Endothelial cell of umbilical vein (primary cell): ENCODE measurements around the gene U2AF2. TPM values are rescaled to one million over a fixed set of nuclear protein-coding genes. Genes with fewer than 3 reads are reported as not detected.
"Not testable (repeated sequence)": the region's sequence is repeated elsewhere in the genome, so short reads cannot be mapped to it uniquely, and the experiment has no call there.

Experiments used
- BruUV-seq: library from RNA; stranded (reverse); fragments of 400-500 nt; replicated peaks from 2 replicates; lab custom pipeline; 2021; lab: Mats Ljungman, UMichigan
- CTCF ChIA-PET: fragments of 300-600, 350-600 bp; sonication (Branson Sonifier 250); formaldehyde crosslinking; loops from one replicate; lab custom pipeline; 2021; ENCODE audit warnings: antibody characterized with exemption, inconsistent platforms; lab: Charles Lee
- POLR2A ChIA-PET: fragments of 300-600, 350-600 bp; sonication (Branson Sonifier 250); formaldehyde crosslinking; loops from one replicate; lab custom pipeline; 2021; ENCODE audit warnings: antibody characterized with exemption, inconsistent platforms; lab: Charles Lee
- DNase-seq: peaks from one replicate; pipeline ENCODE4 v3.0.0-alpha.2; 2011; ENCODE audit warnings: low read depth, low spot score
- FAIRE-seq: peaks from 2 replicates; lab custom pipeline; 2011; peaks lifted over from hg19 to GRCh38; lab: Jason Lieb, UNC
- H2AFZ ChIP-seq: 2 replicates; pipeline ENCODE4 v1.6.0; 2012; ENCODE audit warnings: low read depth, low read length, control low read depth, inconsistent platforms
- H3K27ac ChIP-seq: 2 replicates; pipeline ENCODE4 v1.5.1; 2011; ENCODE audit warnings: low read depth, mild to moderate bottlenecking, control low read depth, low read length, moderate library complexity; ENCODE audit not compliant: insufficient read depth
- H3K27me3 ChIP-seq, 2 experiments: 2 replicates each; pipeline versions ENCODE4 v1.6.0 to v1.6.1; 2011; ENCODE audit warnings: low read length in 2 of 2, mixed read lengths in 1 of 2; ENCODE audit not compliant: control insufficient read depth in 2 of 2, insufficient read depth in 2 of 2
- H3K36me3 ChIP-seq, 2 experiments: 2 replicates in 1 of 2; 3 replicates in 1 of 2; pipeline ENCODE4 v1.5.1; 2011; ENCODE audit warnings: low read length in 2 of 2, mild to moderate bottlenecking in 1 of 2, moderate library complexity in 1 of 2; ENCODE audit not compliant: control insufficient read depth in 2 of 2, insufficient read depth in 2 of 2; ENCODE audit errors: extremely low read depth in 1 of 2
- H3K4me1 ChIP-seq: 3 replicates; pipeline ENCODE4 v1.5.1; 2011; ENCODE audit warnings: mild to moderate bottlenecking, low read length; ENCODE audit not compliant: control insufficient read depth, insufficient read depth; ENCODE audit errors: extremely low read depth
- H3K4me2 ChIP-seq: 2 replicates; pipeline ENCODE4 v1.6.1; 2011; ENCODE audit warnings: low read length, control low read depth, mixed read lengths; ENCODE audit not compliant: insufficient read depth
- H3K4me3 ChIP-seq, 3 experiments: fragments of 200-600 bp in 1 of 3; sonication (generic), shearing (Covaris generic) in 1 of 3; replicated peaks in 1 of 3; 2 replicates each; pipeline ENCODE4 v1.5.1; 2011 to 2016; ENCODE audit warnings: control low read depth in 3 of 3, low read length in 3 of 3, mild to moderate bottlenecking in 2 of 3, inconsistent platforms in 1 of 3, low read depth in 1 of 3, moderate library complexity in 1 of 3; ENCODE audit not compliant: insufficient read depth in 1 of 3
- H3K79me2 ChIP-seq: 2 replicates; pipeline ENCODE4 v1.6.0; 2012; ENCODE audit warnings: low read length, inconsistent platforms; ENCODE audit not compliant: control insufficient read depth, insufficient read depth
- H3K9ac ChIP-seq: replicated peaks from 2 replicates; pipeline ENCODE3; 2011; ENCODE audit warnings: low read length, control low read depth; ENCODE audit not compliant: insufficient read depth; ENCODE audit errors: extremely low read depth
- H3K9me1 ChIP-seq: replicated peaks from 3 replicates; pipeline ENCODE4 v1.6.0; 2011; ENCODE audit warnings: mild to moderate bottlenecking, low read length; ENCODE audit not compliant: control insufficient read depth, insufficient read depth; ENCODE audit errors: extremely low read depth
- H3K9me3 ChIP-seq: replicated peaks from 2 replicates; pipeline ENCODE4 v1.5.1; 2012; ENCODE audit warnings: low read length, inconsistent platforms; ENCODE audit not compliant: control insufficient read depth, insufficient read depth
- H4K20me1 ChIP-seq: replicated peaks from 2 replicates; pipeline ENCODE3; 2011; ENCODE audit warnings: mild to moderate bottlenecking, low read length; ENCODE audit not compliant: control insufficient read depth, insufficient read depth; ENCODE audit errors: extremely low read depth
- EZH2 ChIP-seq: IDR thresholded peaks from 2 replicates; pipeline ENCODE4 v1.6.1; 2012; ENCODE audit warnings: borderline replicate concordance, low read depth, mild to moderate bottlenecking, moderate library complexity, low read length, inconsistent platforms; ENCODE audit not compliant: severe bottlenecking
- FOS ChIP-seq: IDR thresholded peaks from 2 replicates; pipeline ENCODE4 v1.6.1; 2011; ENCODE audit warnings: mild to moderate bottlenecking, low read length, moderate library complexity, borderline replicate concordance; ENCODE audit not compliant: insufficient read depth
- GATA2 ChIP-seq: IDR thresholded peaks from 2 replicates; pipeline ENCODE4 v1.7.0; 2011; ENCODE audit warnings: low read depth, mild to moderate bottlenecking, moderate library complexity, mixed read lengths, low read length; ENCODE audit not compliant: insufficient read length, insufficient read depth
- JUN ChIP-seq: IDR thresholded peaks from 2 replicates; pipeline ENCODE4 v1.6.1; 2011; ENCODE audit warnings: borderline replicate concordance, low read depth; ENCODE audit not compliant: insufficient read length, insufficient read depth
- MYC ChIP-seq: IDR thresholded peaks from one replicate; pipeline ENCODE4 v1.6.1; 2011; ENCODE audit warnings: mild to moderate bottlenecking, low read depth, low read length
- POLR2A ChIP-seq: IDR thresholded peaks from 2 replicates; pipeline ENCODE4 v1.6.1; 2012; ENCODE audit warnings: low read depth, mild to moderate bottlenecking, control low read depth, low read length
- POLR2AphosphoS5 ChIP-seq: IDR thresholded peaks from 2 replicates; pipeline ENCODE4 v1.6.1; 2012; ENCODE audit warnings: low read depth, mild to moderate bottlenecking, control low read depth, low read length, moderate library complexity; ENCODE audit not compliant: insufficient read depth
- dilution Hi-C: fragments of 300-500 bp; cut with MboI; formaldehyde crosslinking; loops from one replicate; pipeline ENCODE4 v1.15.0; 2019; ENCODE audit warnings: low sequenced_read_pairs; ENCODE audit not compliant: extremely low pct_ligation_motif_present
- intact Hi-C: fragments of 100-400 bp; cut with micrococcal nuclease; formaldehyde crosslinking; loops from one replicate; pipeline ENCODE4 v1.10.0; 2022
- polyA plus RNA-seq, 4 experiments: library from polyadenylated mRNA; depleted of rRNA in 3 of 4; stranded (reverse) in 3 of 4; unstranded in 1 of 4; fragments of >200 nt; gene quantifications; 2 replicates each; pipeline versions ENCODE4 v1.2.1 to v1.2.3, GENCODE V29; 2011 to 2012; ENCODE audit warnings: missing spikeins in 1 of 4
- total RNA-seq: library from RNA; stranded (reverse); gene quantifications from 2 replicates; pipeline ENCODE4 v1.2.3, GENCODE V29; 2021
- TF ChIP-seq, protein P1 (sequence below): IDR thresholded peaks from 2 replicates; pipeline ENCODE4 v1.6.1; 2011; ENCODE audit not compliant: insufficient read depth, insufficient read length
- TF ChIP-seq, protein P2 (sequence below), 2 donors: IDR thresholded peaks; 1 replicate in 1 of 2; 2 replicates in 1 of 2; pipeline ENCODE4 v1.5.1; 2011; ENCODE audit warnings: low read length in 2 of 2, mild to moderate bottlenecking in 2 of 2, moderate library complexity in 2 of 2, control low read depth in 1 of 2, inconsistent platforms in 1 of 2, low read depth in 1 of 2; ENCODE audit not compliant: insufficient read depth in 1 of 2; ENCODE audit errors: extremely low read depth in 1 of 2

Gene U2AF2
- total and polyA plus RNA-seq, 2 donors (not counting 3 experiments of a cell fraction or from before 2014, with no cell fraction given) = 183 to 259 TPM

DNA sequence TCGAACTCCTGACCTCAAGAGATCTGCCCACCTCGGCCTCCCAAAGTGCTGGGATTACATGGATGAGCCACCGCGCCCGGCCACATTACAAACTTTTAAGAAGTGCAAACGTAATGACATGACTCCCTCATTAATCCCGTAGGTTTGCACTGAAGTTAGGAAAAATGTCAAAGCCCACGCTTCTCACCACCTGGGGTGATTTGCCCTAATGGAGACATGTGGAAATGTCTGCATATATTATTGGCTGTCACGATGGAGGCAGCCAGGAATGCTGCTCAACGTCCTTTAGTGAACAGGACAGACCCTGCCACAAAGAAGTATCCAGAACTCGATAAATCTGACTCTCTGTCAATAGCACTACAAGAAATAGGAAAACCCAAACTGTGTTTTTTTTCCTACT is 62.4 kb downstream of the U2AF2 start:
- dilution Hi-C loops = no loop called here

DNA sequence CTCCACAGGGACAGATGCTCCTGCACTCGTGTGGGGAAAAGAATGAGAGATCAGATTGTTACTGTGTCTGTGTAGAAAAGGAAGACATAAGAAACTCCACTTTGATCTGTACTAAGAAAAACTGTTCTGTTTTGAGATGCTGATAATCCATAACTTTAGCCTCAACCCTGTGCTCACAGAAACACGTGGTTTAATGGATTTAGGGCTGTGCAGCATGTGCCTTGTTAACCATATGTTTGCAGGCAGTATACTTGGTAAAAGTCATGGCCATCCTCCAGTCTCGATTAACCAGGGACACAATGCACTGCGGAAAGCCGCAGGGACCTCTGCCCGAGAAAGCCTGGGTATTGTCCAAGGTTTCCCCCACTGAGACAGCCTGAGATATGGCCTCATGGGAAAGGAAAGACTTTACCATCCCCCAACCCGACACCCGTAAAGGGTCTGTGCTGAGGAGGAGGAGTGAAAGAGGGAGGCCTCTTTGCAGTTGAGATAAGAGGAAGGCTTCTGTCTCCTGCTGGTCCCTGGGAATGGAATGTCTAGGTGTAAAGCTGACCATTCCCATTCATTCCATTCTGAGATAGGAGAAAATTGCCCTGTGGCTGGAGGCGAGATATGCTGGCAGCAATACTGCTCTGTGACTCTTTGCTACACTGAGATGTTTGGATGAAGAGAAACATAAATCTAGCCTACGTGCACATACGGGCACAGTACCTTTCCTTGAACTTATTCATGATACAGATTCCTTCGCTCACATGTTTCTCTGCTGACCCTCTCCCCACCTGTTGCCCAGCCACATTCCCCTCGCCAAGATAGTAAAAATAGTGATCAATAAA is 63.3 kb downstream of the U2AF2 start:
- intact Hi-C loops, BruUV-seq, dilution Hi-C loops, POLR2A ChIA-PET, H3K9ac ChIP-seq, H3K9me1 ChIP-seq, H3K4me2 ChIP-seq, H3K9me3 ChIP-seq, CTCF ChIA-PET, DNase-seq, H3K36me3 ChIP-seq, FAIRE-seq, H3K27me3 ChIP-seq, H3K79me2 ChIP-seq, H3K27ac ChIP-seq, H3K4me3 ChIP-seq, H2AFZ ChIP-seq, H3K4me1 ChIP-seq, H4K20me1 ChIP-seq: not testable (repeated sequence)

More for the DNA sequence above, 62.4 kb downstream of the U2AF2 start:
- Histone ChIP-seq H3K9me3 (no peaks in the 10 kb centered on the region), H3K9ac (no peak overlapping the region), H2AFZ (no peak overlapping the region), H3K27ac (no peak overlapping the region), H3K79me2 (no peaks in the 10 kb centered on the region), H3K27me3 (no peaks in the 10 kb centered on the region), H3K9me1 (no peaks in the 10 kb centered on the region), H3K4me3 (no peak overlapping the region), H3K4me2 (no peak overlapping the region), H3K4me1 (no peaks in the 10 kb centered on the region), H3K36me3 (no peaks in the 10 kb centered on the region), H4K20me1 (no peaks in the 10 kb centered on the region)
- TF ChIP-seq EZH2 = no peak
- TF ChIP-seq FOS = no peak
- TF ChIP-seq GATA2 = no peak
- TF ChIP-seq POLR2A = no peak
- TF ChIP-seq POLR2AphosphoS5 = no peak
- TF ChIP-seq, protein P1, sequence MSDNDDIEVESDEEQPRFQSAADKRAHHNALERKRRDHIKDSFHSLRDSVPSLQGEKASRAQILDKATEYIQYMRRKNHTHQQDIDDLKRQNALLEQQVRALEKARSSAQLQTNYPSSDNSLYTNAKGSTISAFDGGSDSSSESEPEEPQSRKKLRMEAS = no peak
- TF ChIP-seq MYC = no peak
- TF ChIP-seq, protein P2, sequence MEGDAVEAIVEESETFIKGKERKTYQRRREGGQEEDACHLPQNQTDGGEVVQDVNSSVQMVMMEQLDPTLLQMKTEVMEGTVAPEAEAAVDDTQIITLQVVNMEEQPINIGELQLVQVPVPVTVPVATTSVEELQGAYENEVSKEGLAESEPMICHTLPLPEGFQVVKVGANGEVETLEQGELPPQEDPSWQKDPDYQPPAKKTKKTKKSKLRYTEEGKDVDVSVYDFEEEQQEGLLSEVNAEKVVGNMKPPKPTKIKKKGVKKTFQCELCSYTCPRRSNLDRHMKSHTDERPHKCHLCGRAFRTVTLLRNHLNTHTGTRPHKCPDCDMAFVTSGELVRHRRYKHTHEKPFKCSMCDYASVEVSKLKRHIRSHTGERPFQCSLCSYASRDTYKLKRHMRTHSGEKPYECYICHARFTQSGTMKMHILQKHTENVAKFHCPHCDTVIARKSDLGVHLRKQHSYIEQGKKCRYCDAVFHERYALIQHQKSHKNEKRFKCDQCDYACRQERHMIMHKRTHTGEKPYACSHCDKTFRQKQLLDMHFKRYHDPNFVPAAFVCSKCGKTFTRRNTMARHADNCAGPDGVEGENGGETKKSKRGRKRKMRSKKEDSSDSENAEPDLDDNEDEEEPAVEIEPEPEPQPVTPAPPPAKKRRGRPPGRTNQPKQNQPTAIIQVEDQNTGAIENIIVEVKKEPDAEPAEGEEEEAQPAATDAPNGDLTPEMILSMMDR (IDR thresholded peaks at IDR 0.05; ENCODE audit: extremely low read depth in 1 of 2, insufficient read depth in 1 of 2, low read depth in 1 of 2, low read length in 2 of 2) = no peak
- TF ChIP-seq JUN = no peak
- BruUV-seq = no TSS peak
- DNase-seq (no peak), FAIRE-seq (no peak)
- CTCF ChIA-PET = no interaction called here
- intact Hi-C loops = no loop called here
- POLR2A ChIA-PET = no interaction called here
